HG03139 (cell line): ENCODE data around the gene JAKMIP2.
"Not testable (repeated sequence)": the region's sequence is repeated elsewhere in the genome, so short reads cannot be mapped to it uniquely, and the experiment has no call there.

Source experiments
- ATAC-seq: cut with Tn5 transposase; IDR thresholded peaks from one replicate; pipeline ENCODE4 v1.9.1; 2021; ENCODE audit not compliant: unreplicated experiment

The JAKMIP2 gene

GRCh38 chr5:147782110-147783028 lies at the start of gene JAKMIP2:
JAKMIP2 (minus strand) TSS chr5:147782728; CDS start chr5:147671806, 110,922 bp downstream.
- peak; percentile 90 for ATAC-seq

- no peak for ATAC-seq
Observed at GRCh38 chr5:147831465-147831864, 48.9 kb upstream of the JAKMIP2 start, which contains the start of gene SPINK1. SPINK1 (minus strand) TSS chr5:147831671; CDS start chr5:147831577, 94 bp downstream.

- ATAC-seq: no peak
Observed at GRCh38 chr5:147830035-147830434, 47.5 kb upstream of the JAKMIP2 start.

- ATAC-seq: not testable (repeated sequence)
Observed at GRCh38 chr5:147827017-147827416, 44.5 kb upstream of the JAKMIP2 start.

GRCh38 chr5:147826361-147826760 lies 43.8 kb upstream of the JAKMIP2 start:
- ATAC-seq: no peak

- ATAC-seq: peak; percentile 92
Observed at GRCh38 chr5:147822686-147823491, 40.4 kb upstream of the JAKMIP2 start.

GRCh38 chr5:147822222-147822621 lies 39.7 kb upstream of the JAKMIP2 start:
- not testable (repeated sequence) for ATAC-seq

- ATAC-seq: no peak
Observed at GRCh38 chr5:147821766-147822165, 39.2 kb upstream of the JAKMIP2 start.

- no peak for ATAC-seq
Observed at GRCh38 chr5:147819261-147819770, 36.8 kb upstream of the JAKMIP2 start.

GRCh38 chr5:147818290-147818689 lies 35.8 kb upstream of the JAKMIP2 start:
- no peak for ATAC-seq

- ATAC-seq: no peak
Observed at GRCh38 chr5:147813696-147814095, 31.2 kb upstream of the JAKMIP2 start.

GRCh38 chr5:147809830-147810666 lies 27.5 kb upstream of the JAKMIP2 start:
- ATAC-seq: no peak

- ATAC-seq: peak; percentile 85
Observed at GRCh38 chr5:147805030-147805454, 22.5 kb upstream of the JAKMIP2 start.

GRCh38 chr5:147804334-147804733 lies 21.8 kb upstream of the JAKMIP2 start:
- ATAC-seq: no peak

GRCh38 chr5:147803926-147804325 lies 21.4 kb upstream of the JAKMIP2 start:
- ATAC-seq: no peak

GRCh38 chr5:147803161-147803560 lies 20.6 kb upstream of the JAKMIP2 start:
- ATAC-seq: not testable (repeated sequence)

GRCh38 chr5:147801461-147801860 lies 18.9 kb upstream of the JAKMIP2 start:
- ATAC-seq: no peak

- no peak for ATAC-seq
Observed at GRCh38 chr5:147800491-147800890, 18.0 kb upstream of the JAKMIP2 start.

GRCh38 chr5:147796556-147797308 lies 14.2 kb upstream of the JAKMIP2 start:
- no peak for ATAC-seq

- ATAC-seq: no peak
Observed at GRCh38 chr5:147791181-147791580, 8.7 kb upstream of the JAKMIP2 start.
